GM06990 (cell line): Measurements from ENCODE around the gene SETX.

Experiments used
- DNase-seq: peaks from one replicate; pipeline ENCODE4 v3.0.0-alpha.2; 2011; ENCODE audit not compliant: insufficient read length; ENCODE audit errors: extremely low read depth
- H3K27me3 ChIP-seq: replicated peaks from 2 replicates; pipeline ENCODE4 v1.6.0; 2011; ENCODE audit warnings: low read length; ENCODE audit not compliant: control insufficient read depth, insufficient read depth
- H3K36me3 ChIP-seq: 2 replicates; pipeline ENCODE4 v1.5.1; 2011; ENCODE audit warnings: low read length; ENCODE audit not compliant: control insufficient read depth, insufficient read depth
- H3K4me3 ChIP-seq: replicated peaks from 2 replicates; pipeline ENCODE4 v1.5.1; 2011; ENCODE audit warnings: low read depth, mild to moderate bottlenecking, control low read depth, low read length
- CTCF ChIP-seq: IDR thresholded peaks from 2 replicates; pipeline ENCODE4 v1.5.1; 2011; ENCODE audit warnings: low read length, control low read depth, mild to moderate bottlenecking, inconsistent platforms; ENCODE audit not compliant: insufficient read depth, poor library complexity, severe bottlenecking

SETX gene

GRCh38 chr9:132226571-132227430 lies 128.0 kb downstream of the SETX start:
- no peak for TF ChIP-seq CTCF

GRCh38 chr9:132224645-132225044 lies 130.1 kb downstream of the SETX start:
- H3K27me3 ChIP-seq, result no peaks in the 10 kb centered on the region; the same call in none of the 2 replicates
- TF ChIP-seq CTCF, result no peak

More at GRCh38 chr9:132226571-132227430, 128.0 kb downstream of the SETX start:
- Histone ChIP-seq H3K27me3 (no peaks in the 10 kb centered on the region; the same call in none of the 2 replicates), H3K36me3 (no peaks in the 10 kb centered on the region), H3K4me3 (no peak overlapping the region)
- DNase-seq, result no peak

GRCh38 chr9:132221941-132222340 lies 132.8 kb downstream of the SETX start:
- Histone ChIP-seq H3K4me3 (no peak overlapping the region), H3K27me3 (no peaks in the 10 kb centered on the region; the same call in none of the 2 replicates), H3K36me3 (no peaks in the 10 kb centered on the region)
- no peak for DNase-seq
- no peak for TF ChIP-seq CTCF

More at GRCh38 chr9:132224645-132225044, 130.1 kb downstream of the SETX start:
- no peak for DNase-seq
- Histone ChIP-seq H3K4me3 (no peak overlapping the region), H3K36me3 (no peaks in the 10 kb centered on the region)

- no peak for DNase-seq
- Histone ChIP-seq H3K36me3 (no peaks in the 10 kb centered on the region), H3K27me3 (peaks cover 2% of the 10 kb centered on the region), H3K4me3 (no peak overlapping the region)
- no peak for TF ChIP-seq CTCF
Measured at GRCh38 chr9:132218208-132218607, 136.6 kb downstream of the SETX start.

- no peak for DNase-seq
Measured at GRCh38 chr9:132216861-132217619, 137.7 kb downstream of the SETX start.

More at GRCh38 chr9:132216861-132217619, 137.7 kb downstream of the SETX start:
- no peaks in the 10 kb centered on the region for H3K36me3 ChIP-seq
- no peak for TF ChIP-seq CTCF
- peaks cover 2% of the 10 kb centered on the region for H3K27me3 ChIP-seq
- H3K4me3 ChIP-seq, result no peak overlapping the region
